Cortex of kidney (tissue), 1 donor: Measurements from ENCODE around the gene GTPBP4.
"Not testable (repeated sequence)": the region's sequence is repeated elsewhere in the genome, so short reads cannot be mapped to it uniquely, and the experiment has no call there.

Experiments used
- DNase-seq: peaks from one replicate; lab custom pipeline; 2025; lab: John Stamatoyannopoulos, UW

The GTPBP4 gene

GRCh38 chr10:988667-989545, 672 bp downstream of the GTPBP4 start:
- DNase-seq, result no peak

GRCh38 chr10:990808-991207, 2.6 kb downstream of the GTPBP4 start:
- DNase-seq, result no peak

GRCh38 chr10:992467-992866, 4.2 kb downstream of the GTPBP4 start:
- DNase-seq, result no peak

GRCh38 chr10:992871-993270, 4.6 kb downstream of the GTPBP4 start:
- DNase-seq, result no peak

GRCh38 chr10:994836-995558, 6.8 kb downstream of the GTPBP4 start:
- DNase-seq, result no peak

GRCh38 chr10:995559-995926, 7.3 kb downstream of the GTPBP4 start:
- no peak for DNase-seq

- no peak for DNase-seq
Observed at GRCh38 chr10:996031-996430, 7.8 kb downstream of the GTPBP4 start.

GRCh38 chr10:997266-998022, 9.2 kb downstream of the GTPBP4 start:
- no peak for DNase-seq

GRCh38 chr10:1002425-1003006, 14.3 kb downstream of the GTPBP4 start:
- DNase-seq, result no peak

GRCh38 chr10:1003884-1004670, 15.8 kb downstream of the GTPBP4 start:
- DNase-seq, result no peak

- DNase-seq, result no peak
Observed at GRCh38 chr10:1006573-1006972, 18.3 kb downstream of the GTPBP4 start.

GRCh38 chr10:1007583-1007982, 19.3 kb downstream of the GTPBP4 start:
- no peak for DNase-seq

GRCh38 chr10:1009071-1009494, 20.8 kb downstream of the GTPBP4 start:
- DNase-seq, result no peak

GRCh38 chr10:1009947-1010346, 21.7 kb downstream of the GTPBP4 start:
- DNase-seq, result not testable (repeated sequence)

GRCh38 chr10:1010703-1011102, 22.5 kb downstream of the GTPBP4 start:
- no peak for DNase-seq

- DNase-seq, result no peak
Observed at GRCh38 chr10:1011696-1012095, 23.5 kb downstream of the GTPBP4 start.

GRCh38 chr10:1015688-1016087, 27.5 kb downstream of the GTPBP4 start:
- no peak for DNase-seq

GRCh38 chr10:1019362-1019761, 31.1 kb downstream of the GTPBP4 start:
- no peak for DNase-seq

GRCh38 chr10:1020460-1020859, 32.2 kb downstream of the GTPBP4 start:
- DNase-seq, result no peak

GRCh38 chr10:1020958-1021357, 32.7 kb downstream of the GTPBP4 start:
- DNase-seq, result no peak

- DNase-seq, result no peak
Observed at GRCh38 chr10:1022413-1022812, 34.2 kb downstream of the GTPBP4 start.
